Esophagus muscularis mucosa (tissue), 4 donors: ENCODE results near the gene FOXM1. TPM values are rescaled to one million over a fixed set of nuclear protein-coding genes. Genes with fewer than 3 reads are reported as not detected.

Source experiments
- DNase-seq: peaks from one replicate; pipeline ENCODE4 v3.0.0-alpha.2; 2017; ENCODE audit errors: extremely low spot score
- H3K27ac ChIP-seq, 4 donors: fragments of 200-600 bp; sonication (generic); replicated peaks in 1 of 4; 1 replicate in 3 of 4; 2 replicates in 1 of 4; pipeline ENCODE4 v1.5.1; 2016 to 2019; ENCODE audit warnings: mild to moderate bottlenecking in 1 of 4
- H3K27me3 ChIP-seq, 4 donors: fragments of 200-600 bp; sonication (generic); one replicate each; pipeline versions ENCODE4 v1.5.1 to v1.6.0; 2016 to 2019
- H3K36me3 ChIP-seq, 4 donors: fragments of 200-600 bp; sonication (generic); one replicate each; pipeline ENCODE4 v1.5.1; 2016 to 2019
- H3K4me1 ChIP-seq, 4 donors: fragments of 200-600 bp; sonication (generic); one replicate each; pipeline ENCODE4 v1.5.1; 2016 to 2019
- H3K4me3 ChIP-seq, 4 donors: fragments of 200-600 bp; sonication (generic); 1 replicate in 2 of 4; 2 replicates in 2 of 4; pipeline ENCODE4 v1.5.1; 2016 to 2019; ENCODE audit warnings: mild to moderate bottlenecking in 4 of 4, moderate library complexity in 1 of 4
- H3K9me3 ChIP-seq, 4 donors: fragments of 200-600 bp; sonication (generic); 1 replicate in 3 of 4; 2 replicates in 1 of 4; pipeline ENCODE4 v1.5.1; 2016 to 2019
- EP300 ChIP-seq: sonication (generic); formaldehyde crosslinking; IDR thresholded peaks from one replicate; pipeline ENCODE4 v1.6.1; 2017; ENCODE audit warnings: antibody characterized with exemption
- POLR2A ChIP-seq: fragments of 450-650 bp; IDR thresholded peaks from one replicate; pipeline ENCODE4 v1.6.1; 2017; ENCODE audit warnings: antibody characterized with exemption, moderate library complexity, mild to moderate bottlenecking, low read depth
- POLR2AphosphoS5 ChIP-seq, 2 donors: sonication (generic); formaldehyde crosslinking; IDR thresholded peaks; one replicate each; pipeline ENCODE4 v1.6.1; 2017; ENCODE audit warnings: antibody characterized with exemption in 2 of 2
- WGBS: methylation state at CpG from one replicate; pipeline ENCODE4 v1.1.5; 2018; 5-methylcytosine and 5-hydroxymethylcytosine counted together
- intact Hi-C: fragments of 100-400 bp; cut with DNase I; formaldehyde crosslinking; loops from one replicate; pipeline ENCODE4 v1.15.1; 2023
- total RNA-seq, 4 donors: library from RNA; depleted of rRNA; stranded (reverse); fragments of >200 nt; gene quantifications; one replicate each; pipeline versions ENCODE4 v1.1.0 to v1.2.1, GENCODE V29; 2016
- TF ChIP-seq, protein P1 (sequence below), 3 experiments: fragments of 200-600 bp in 2 of 3; fragments of 450-650 bp in 1 of 3; sonication (generic) in 2 of 3; IDR thresholded peaks; one replicate each; pipeline ENCODE4 v1.5.1; 2017 to 2019; ENCODE audit warnings: antibody characterized with exemption in 3 of 3, mild to moderate bottlenecking in 2 of 3, moderate library complexity in 1 of 3

The FOXM1 gene
- total RNA-seq, 4 donors from 2014 or later = under 0.01 to 1.4 (median 0.17) TPM; not detected in 1

DNA sequence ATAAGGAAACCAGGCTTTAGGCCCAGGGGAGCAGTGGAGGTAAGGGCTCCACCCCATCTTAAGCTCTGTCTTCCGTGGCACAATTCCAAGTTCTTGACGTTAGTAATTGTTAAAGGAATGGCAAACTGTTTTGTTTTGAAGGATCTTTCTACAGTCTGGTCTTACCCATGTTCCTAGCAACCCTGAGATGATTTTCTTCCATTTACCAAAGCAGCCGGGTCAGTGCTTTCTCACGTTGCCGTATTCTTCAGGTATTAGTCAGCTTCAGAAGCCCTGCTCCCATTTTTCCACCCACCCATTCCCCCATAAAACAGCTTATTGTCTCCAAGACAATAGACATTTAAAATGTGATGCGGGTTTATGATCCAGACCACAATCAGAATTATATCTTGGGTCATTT lies 52.4 kb downstream of the FOXM1 start:
- WGBS = 75% methylated on average over 6 of the region's 6 CpGs
- no peak overlapping the region for H3K27ac ChIP-seq
- TF ChIP-seq, protein P1, sequence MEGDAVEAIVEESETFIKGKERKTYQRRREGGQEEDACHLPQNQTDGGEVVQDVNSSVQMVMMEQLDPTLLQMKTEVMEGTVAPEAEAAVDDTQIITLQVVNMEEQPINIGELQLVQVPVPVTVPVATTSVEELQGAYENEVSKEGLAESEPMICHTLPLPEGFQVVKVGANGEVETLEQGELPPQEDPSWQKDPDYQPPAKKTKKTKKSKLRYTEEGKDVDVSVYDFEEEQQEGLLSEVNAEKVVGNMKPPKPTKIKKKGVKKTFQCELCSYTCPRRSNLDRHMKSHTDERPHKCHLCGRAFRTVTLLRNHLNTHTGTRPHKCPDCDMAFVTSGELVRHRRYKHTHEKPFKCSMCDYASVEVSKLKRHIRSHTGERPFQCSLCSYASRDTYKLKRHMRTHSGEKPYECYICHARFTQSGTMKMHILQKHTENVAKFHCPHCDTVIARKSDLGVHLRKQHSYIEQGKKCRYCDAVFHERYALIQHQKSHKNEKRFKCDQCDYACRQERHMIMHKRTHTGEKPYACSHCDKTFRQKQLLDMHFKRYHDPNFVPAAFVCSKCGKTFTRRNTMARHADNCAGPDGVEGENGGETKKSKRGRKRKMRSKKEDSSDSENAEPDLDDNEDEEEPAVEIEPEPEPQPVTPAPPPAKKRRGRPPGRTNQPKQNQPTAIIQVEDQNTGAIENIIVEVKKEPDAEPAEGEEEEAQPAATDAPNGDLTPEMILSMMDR (IDR thresholded peaks at IDR 0.05) = no peak
- TF ChIP-seq POLR2A = no peak
- no peak for TF ChIP-seq POLR2AphosphoS5 (IDR thresholded peaks at IDR 0.05)
- no peak for TF ChIP-seq EP300
- no peak overlapping the region for H3K4me3 ChIP-seq
- intact Hi-C loops = no loop called here
- no peaks in the 10 kb centered on the region for H3K27me3 ChIP-seq
- no peaks in the 10 kb centered on the region for H3K9me3 ChIP-seq
- no peaks in the 10 kb centered on the region for H3K4me1 ChIP-seq
- no peak for DNase-seq
- H3K36me3 ChIP-seq = peaks cover 60 to 100% (median 95%) of the 10 kb centered on the region in 4 donors

DNA sequence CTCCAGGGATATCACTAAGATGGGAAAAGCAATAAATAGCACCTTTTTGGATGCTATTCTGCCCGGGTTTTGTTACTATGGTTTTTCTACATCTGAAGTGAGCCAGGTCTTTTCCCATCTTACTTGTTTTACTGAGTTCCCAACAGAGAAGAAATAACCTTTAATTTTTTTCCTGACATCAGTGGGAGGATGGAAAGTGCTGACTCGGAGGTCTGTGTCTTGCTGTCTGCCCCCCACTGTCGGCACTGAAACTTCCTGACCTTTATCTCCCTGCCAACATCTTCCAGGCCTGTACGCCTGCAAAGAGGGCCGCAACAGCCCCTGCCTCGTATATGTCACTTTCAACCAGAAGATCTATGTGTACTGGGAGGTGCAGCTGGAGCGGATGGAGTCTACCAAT lies 53.5 kb downstream of the FOXM1 start:
- Histone ChIP-seq H3K4me1 (no peaks in the 10 kb centered on the region), H3K4me3 (no peak overlapping the region), H3K36me3 (peaks cover 65 to 100% (median 99%) of the 10 kb centered on the region in 4 donors), H3K27me3 (no peaks in the 10 kb centered on the region), H3K9me3 (no peaks in the 10 kb centered on the region), H3K27ac (no peak overlapping the region)
- TF ChIP-seq EP300 (no peak), POLR2A (no peak), POLR2AphosphoS5 (IDR thresholded peaks at IDR 0.05) (no peak)
- TF ChIP-seq, protein P1 (IDR thresholded peaks at IDR 0.05) = no peak
- intact Hi-C loops = no loop called here
- no peak for DNase-seq
- WGBS = 83% methylated on average over 4 of the region's 7 CpGs

DNA sequence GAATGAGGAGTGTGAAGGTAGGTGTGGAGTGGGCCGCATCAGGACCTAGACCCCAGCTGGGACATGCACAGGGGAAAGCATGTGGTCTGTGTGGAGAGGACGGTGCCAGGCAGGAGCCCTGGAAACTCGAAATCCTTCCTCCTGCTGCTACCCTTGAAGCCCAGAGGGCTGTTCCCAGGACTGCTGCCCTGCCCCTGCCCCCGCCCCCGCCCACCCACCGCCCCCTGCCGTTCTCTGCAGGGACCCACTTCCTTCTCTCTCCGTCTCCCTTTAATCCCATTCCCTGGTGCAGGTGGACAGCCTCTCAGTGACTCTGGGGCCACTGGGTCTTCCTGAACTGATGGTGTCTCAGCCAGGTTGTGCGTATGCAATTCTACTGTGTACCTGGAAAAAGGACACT lies 56.5 kb downstream of the FOXM1 start:
- peaks cover 56 to 98% (median 89%) of the 10 kb centered on the region in 4 donors for H3K36me3 ChIP-seq
- no peak overlapping the region for H3K4me3 ChIP-seq
- H3K27ac ChIP-seq = no peak overlapping the region
- TF ChIP-seq POLR2A (no peak), POLR2AphosphoS5 (IDR thresholded peaks at IDR 0.05) (no peak), EP300 (no peak)
- TF ChIP-seq, protein P1 (IDR thresholded peaks at IDR 0.05) = no peak
- intact Hi-C loops = no loop called here
- WGBS = 87% methylated on average over 9 of the region's 9 CpGs
- no peaks in the 10 kb centered on the region for H3K27me3 ChIP-seq
- peaks cover 0 to 3% (median 0%) of the 10 kb centered on the region in 4 donors for H3K4me1 ChIP-seq
- DNase-seq = no peak
- H3K9me3 ChIP-seq = no peaks in the 10 kb centered on the region

DNA sequence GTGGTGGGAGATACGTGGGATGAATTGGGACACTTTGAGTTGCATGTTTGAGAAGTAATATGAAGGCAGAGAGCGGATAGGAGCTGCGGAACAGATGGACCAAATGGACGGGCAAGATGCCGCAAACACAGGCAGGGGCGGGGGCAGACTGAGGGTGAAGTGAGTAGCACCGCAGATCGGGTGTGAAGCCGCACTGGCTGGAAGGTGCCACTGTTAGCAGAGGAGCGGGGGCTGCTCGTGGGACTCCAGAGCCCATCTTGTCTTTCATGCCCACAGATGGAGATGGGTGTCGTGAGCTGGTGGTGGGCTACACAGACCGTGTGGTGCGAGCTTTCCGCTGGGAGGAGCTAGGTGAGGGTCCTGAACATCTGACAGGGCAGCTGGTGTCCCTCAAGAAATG lies 57.2 kb downstream of the FOXM1 start:
- WGBS = 91% methylated on average over 14 of the region's 15 CpGs
- H3K36me3 ChIP-seq = peaks cover 54 to 98% (median 84%) of the 10 kb centered on the region in 4 donors
- intact Hi-C loops = no loop called here

DNA sequence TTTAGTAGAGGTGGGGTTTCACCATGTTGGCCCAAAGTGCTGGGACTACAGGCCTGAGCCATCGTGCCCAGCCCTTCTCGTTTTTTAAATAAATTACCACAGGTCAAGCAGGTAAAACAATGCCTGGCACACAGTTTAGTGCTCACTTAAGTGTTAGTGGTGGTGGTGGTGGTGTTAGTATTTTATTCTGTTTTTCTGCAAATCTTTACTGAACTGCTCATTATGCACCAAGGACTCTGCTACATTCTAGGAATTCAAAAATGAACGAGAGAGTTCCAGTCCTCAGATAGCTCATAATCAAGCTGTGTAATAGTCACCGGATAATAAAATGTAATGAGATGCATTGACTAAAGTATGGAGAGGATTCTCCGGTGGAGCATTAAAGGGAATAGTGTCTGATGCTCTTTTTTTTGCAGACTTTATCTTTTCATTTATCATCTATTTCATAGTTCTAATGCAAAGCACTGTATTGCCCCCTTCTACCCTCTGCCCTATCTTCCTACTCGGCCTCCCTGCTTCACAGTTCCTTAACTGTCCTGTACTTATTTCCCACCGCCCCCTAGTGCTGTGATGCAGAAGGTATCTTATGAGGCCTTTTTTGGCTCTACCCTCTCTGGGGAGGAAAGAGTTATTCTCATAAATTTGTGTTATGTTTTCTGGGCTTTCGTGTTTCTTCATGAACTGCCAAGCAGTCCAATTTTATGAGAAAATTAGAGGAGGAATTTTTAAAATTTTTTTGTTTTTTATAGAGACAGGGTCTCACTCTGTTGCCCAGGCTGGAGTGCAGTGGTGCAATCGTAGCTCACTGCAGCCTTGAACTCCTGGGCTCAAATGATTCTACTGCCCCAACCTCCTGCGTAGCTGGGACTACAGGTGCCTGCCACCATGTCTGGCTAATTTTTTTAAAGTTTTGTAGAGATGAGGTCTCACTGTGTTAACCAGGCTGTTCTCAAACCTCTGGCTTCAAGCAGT lies 63.5 kb downstream of the FOXM1 start:
- peak overlapping the region; percentile 85 to 94 (median 89) for H3K27ac ChIP-seq
- intact Hi-C loops = no loop called here
- no peak for TF ChIP-seq POLR2AphosphoS5 (IDR thresholded peaks at IDR 0.05)
- TF ChIP-seq, protein P1 (IDR thresholded peaks at IDR 0.05) = peak; percentile 43 to 60 (median 59)
- peaks cover 9 to 38% (median 23%) of the 10 kb centered on the region in 4 donors for H3K36me3 ChIP-seq
- peaks cover 16 to 34% (median 27%) of the 10 kb centered on the region in 4 donors for H3K4me1 ChIP-seq
- DNase-seq = no peak
- no peaks in the 10 kb centered on the region for H3K9me3 ChIP-seq
- no peaks in the 10 kb centered on the region for H3K27me3 ChIP-seq
- 19% methylated on average over 10 of the region's 10 CpGs for WGBS
- H3K4me3 ChIP-seq = peak overlapping the region; percentile 67 to 79 (median 70)

More for the DNA sequence above, 57.2 kb downstream of the FOXM1 start:
- no peak for DNase-seq
- no peak for TF ChIP-seq EP300
- Histone ChIP-seq H3K27me3 (no peaks in the 10 kb centered on the region), H3K4me1 (peaks cover 0 to 7% (median 3%) of the 10 kb centered on the region in 4 donors), H3K4me3 (no peak overlapping the region), H3K27ac (no peak overlapping the region), H3K9me3 (no peaks in the 10 kb centered on the region)
